ENCODE results near the gene TBC1D22A.

TBC1D22A gene

GRCh38 chr22:46971099-46971763 is 208.8 kb downstream of the TBC1D22A start:
- Histone ChIP-seq H2AFZ (ENCODE audit: low read depth, low read length) (no peak overlapping the region), H3K27ac (ENCODE audit: low read length) (no peak overlapping the region), H3K4me3 (ENCODE audit: low read length) (no peak overlapping the region), H3K4me1 (ENCODE audit: low read length) (peaks cover 17% of the 10 kb centered on the region), H3K4me2 (ENCODE audit: low read length) (no peak overlapping the region), H3K27me3 (ENCODE audit: low read depth, low read length) (no peaks in the 10 kb centered on the region), H3K79me2 (ENCODE audit: low read length) (peaks cover 27% of the 10 kb centered on the region), H3K36me3 (replicated peaks; ENCODE audit: low read depth, low read length) (peaks cover 48% of the 10 kb centered on the region), H4K20me1 (ENCODE audit: insufficient read depth, low read length) (peaks cover 100% of the 10 kb centered on the region), H3K9ac (ENCODE audit: low read length) (no peak overlapping the region), H3K9me3 (ENCODE audit: insufficient read depth, low read length) (no peaks in the 10 kb centered on the region)
- no peak for TF ChIP-seq EZH2phosphoT487 (IDR thresholded peaks at IDR 0.05; ENCODE audit: low read depth)

GRCh38 chr22:46971764-46972125 is 209.3 kb downstream of the TBC1D22A start:
- no peak overlapping the region for H3K27ac ChIP-seq (ENCODE audit: low read length)
- H4K20me1 ChIP-seq (ENCODE audit: insufficient read depth, low read length): peaks cover 100% of the 10 kb centered on the region
- no peak overlapping the region for H3K4me2 ChIP-seq (ENCODE audit: low read length)

GRCh38 chr22:46972256-46972655 is 209.8 kb downstream of the TBC1D22A start:
- Histone ChIP-seq H3K4me2 (ENCODE audit: low read length) (no peak overlapping the region), H3K9me3 (ENCODE audit: insufficient read depth, low read length) (no peaks in the 10 kb centered on the region), H3K27me3 (ENCODE audit: low read depth, low read length) (no peaks in the 10 kb centered on the region), H3K27ac (ENCODE audit: low read length) (no peak overlapping the region), H4K20me1 (ENCODE audit: insufficient read depth, low read length) (peaks cover 100% of the 10 kb centered on the region), H3K36me3 (replicated peaks; ENCODE audit: low read depth, low read length) (peaks cover 54% of the 10 kb centered on the region), H3K4me3 (ENCODE audit: low read length) (no peak overlapping the region), H3K9ac (ENCODE audit: low read length) (no peak overlapping the region), H2AFZ (ENCODE audit: low read depth, low read length) (no peak overlapping the region), H3K4me1 (ENCODE audit: low read length) (peaks cover 17% of the 10 kb centered on the region), H3K79me2 (ENCODE audit: low read length) (peaks cover 25% of the 10 kb centered on the region)
- TF ChIP-seq EZH2phosphoT487 (IDR thresholded peaks at IDR 0.05; ENCODE audit: low read depth): no peak
- TF ChIP-seq CTCF (IDR thresholded peaks at IDR 0.05; ENCODE audit: low read depth, low read length): no peak

More at GRCh38 chr22:46971764-46972125, 209.3 kb downstream of the TBC1D22A start:
- no peak for TF ChIP-seq EZH2phosphoT487 (IDR thresholded peaks at IDR 0.05; ENCODE audit: low read depth)
- no peak for TF ChIP-seq CTCF (IDR thresholded peaks at IDR 0.05; ENCODE audit: low read depth, low read length)
- Histone ChIP-seq H3K9ac (ENCODE audit: low read length) (no peak overlapping the region), H2AFZ (ENCODE audit: low read depth, low read length) (no peak overlapping the region), H3K36me3 (replicated peaks; ENCODE audit: low read depth, low read length) (peaks cover 49% of the 10 kb centered on the region), H3K9me3 (ENCODE audit: insufficient read depth, low read length) (no peaks in the 10 kb centered on the region), H3K27me3 (ENCODE audit: low read depth, low read length) (no peaks in the 10 kb centered on the region), H3K79me2 (ENCODE audit: low read length) (peaks cover 27% of the 10 kb centered on the region), H3K4me1 (ENCODE audit: low read length) (peaks cover 17% of the 10 kb centered on the region), H3K4me3 (ENCODE audit: low read length) (no peak overlapping the region)

GRCh38 chr22:46972901-46973831 is 210.7 kb downstream of the TBC1D22A start:
- TF ChIP-seq EZH2phosphoT487 (IDR thresholded peaks at IDR 0.05; ENCODE audit: low read depth) (no peak), CTCF (IDR thresholded peaks at IDR 0.05; ENCODE audit: low read depth, low read length) (no peak)
- peaks cover 99% of the 10 kb centered on the region for H4K20me1 ChIP-seq (ENCODE audit: insufficient read depth, low read length)
- H3K9ac ChIP-seq (ENCODE audit: low read length): no peak overlapping the region

More at GRCh38 chr22:46972901-46973831, 210.7 kb downstream of the TBC1D22A start:
- Histone ChIP-seq H3K27me3 (ENCODE audit: low read depth, low read length) (no peaks in the 10 kb centered on the region), H3K27ac (ENCODE audit: low read length) (no peak overlapping the region), H2AFZ (ENCODE audit: low read depth, low read length) (no peak overlapping the region), H3K4me1 (ENCODE audit: low read length) (peaks cover 17% of the 10 kb centered on the region), H3K9me3 (ENCODE audit: insufficient read depth, low read length) (no peaks in the 10 kb centered on the region), H3K4me2 (ENCODE audit: low read length) (no peak overlapping the region), H3K79me2 (ENCODE audit: low read length) (peaks cover 25% of the 10 kb centered on the region), H3K4me3 (ENCODE audit: low read length) (no peak overlapping the region), H3K36me3 (replicated peaks; ENCODE audit: low read depth, low read length) (peaks cover 62% of the 10 kb centered on the region)

Data from OCI-LY3 (cell line).